GM12801 (cell line): ENCODE measurements around the gene NDUFAF8.

Experiments
- CTCF ChIP-seq: IDR thresholded peaks from one replicate; pipeline ENCODE4 v1.5.1; 2011; ENCODE audit warnings: control low read depth; ENCODE audit not compliant: insufficient read length; ENCODE audit errors: extremely low read depth

The NDUFAF8 gene

GRCh38 chr17:81234506-81234855 is 4.6 kb upstream of the NDUFAF8 start:
- TF ChIP-seq CTCF = no peak

- no peak for TF ChIP-seq CTCF
Observed at GRCh38 chr17:81234940-81235821, 3.9 kb upstream of the NDUFAF8 start.

GRCh38 chr17:81235822-81236740 is 3.0 kb upstream of the NDUFAF8 start:
- TF ChIP-seq CTCF = no peak

- no peak for TF ChIP-seq CTCF
Observed at GRCh38 chr17:81236784-81237183, 2.3 kb upstream of the NDUFAF8 start.

GRCh38 chr17:81237591-81238489 is 1.3 kb upstream of the NDUFAF8 start:
- no peak for TF ChIP-seq CTCF

- no peak for TF ChIP-seq CTCF
Observed at GRCh38 chr17:81238490-81238814, 666 bp upstream of the NDUFAF8 start.
